SIG-M5 (cell line): ENCODE results near the gene PTPN2.
A peak's percentile ranks its signal among the peaks of the same experiment; 100 is the strongest.
"Not testable (repeated sequence)": the region's sequence is repeated elsewhere in the genome, so short reads cannot be mapped to it uniquely, and the experiment has no call there.

Experiments used
- DNase-seq: peaks from one replicate; lab custom pipeline; 2025; lab: John Stamatoyannopoulos, UW

Gene PTPN2

DNA sequence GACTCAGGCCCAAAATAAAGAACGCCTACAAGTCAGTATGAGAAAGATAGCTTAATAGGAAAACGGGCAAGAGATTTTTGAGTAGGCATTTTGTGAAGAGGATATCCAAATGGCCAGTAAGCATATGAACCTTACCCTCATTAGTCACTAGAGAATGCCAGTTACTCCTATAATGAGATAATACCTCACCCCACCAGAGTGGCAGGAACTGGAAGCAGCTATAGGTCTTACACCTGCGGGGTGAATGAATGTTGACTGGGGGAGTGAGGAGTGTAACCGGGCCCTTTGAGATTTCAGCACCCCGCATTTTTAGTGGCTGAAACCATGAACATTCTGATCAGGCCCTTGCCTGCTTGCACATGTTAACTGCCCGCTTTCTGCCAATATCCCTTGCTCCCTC, 7.5 kb upstream of the PTPN2 start:
- no peak for DNase-seq

DNA sequence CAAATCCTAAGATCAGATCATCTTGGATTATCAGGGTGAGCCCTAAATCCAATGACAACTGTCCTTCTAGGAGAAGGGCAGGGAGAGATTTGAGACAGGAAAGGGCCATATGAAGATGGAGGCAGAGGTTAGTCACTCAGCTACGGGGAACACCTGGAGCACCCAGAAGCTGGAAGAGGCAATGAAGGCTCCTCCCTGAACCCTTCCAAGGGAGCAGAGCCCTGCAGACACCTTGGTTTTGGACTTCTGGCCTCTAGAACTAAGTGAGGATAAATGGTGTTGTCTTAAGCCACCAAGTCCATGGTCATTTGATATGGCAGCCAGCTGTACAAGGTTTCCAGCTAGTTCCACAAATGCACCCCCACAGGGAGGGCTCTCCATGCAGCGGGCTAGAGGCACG, 6.9 kb upstream of the PTPN2 start:
- DNase-seq, result no peak

DNA sequence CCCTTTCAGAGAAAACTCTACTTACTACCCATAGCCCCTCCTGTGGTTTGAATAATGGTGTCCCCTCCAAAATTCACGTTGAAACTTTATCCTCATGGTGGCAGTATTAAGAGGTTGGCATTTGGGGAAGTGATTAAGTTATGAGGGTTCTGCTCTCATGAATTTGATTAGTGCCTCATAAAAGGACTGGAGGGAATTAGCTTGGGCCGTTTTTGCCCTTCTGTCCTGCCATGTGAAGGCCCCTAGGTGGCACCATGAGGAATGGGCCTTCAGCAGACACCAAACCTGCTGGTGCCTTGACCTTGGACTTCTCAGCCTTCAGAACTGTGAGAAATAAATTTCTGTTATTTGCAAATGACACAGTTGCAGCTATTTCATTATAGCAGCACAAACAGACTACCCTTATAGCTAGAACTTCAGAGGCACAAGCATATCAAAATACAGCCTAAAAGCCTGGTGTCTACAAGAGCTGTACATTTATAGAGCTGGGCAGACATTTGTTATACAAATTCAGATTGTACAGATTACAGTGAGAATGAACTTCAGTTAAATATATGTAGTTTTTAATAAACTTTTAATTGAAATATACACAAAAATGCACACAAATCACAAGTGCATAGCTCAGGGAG, 2.6 kb upstream of the PTPN2 start:
- no peak for DNase-seq

DNA sequence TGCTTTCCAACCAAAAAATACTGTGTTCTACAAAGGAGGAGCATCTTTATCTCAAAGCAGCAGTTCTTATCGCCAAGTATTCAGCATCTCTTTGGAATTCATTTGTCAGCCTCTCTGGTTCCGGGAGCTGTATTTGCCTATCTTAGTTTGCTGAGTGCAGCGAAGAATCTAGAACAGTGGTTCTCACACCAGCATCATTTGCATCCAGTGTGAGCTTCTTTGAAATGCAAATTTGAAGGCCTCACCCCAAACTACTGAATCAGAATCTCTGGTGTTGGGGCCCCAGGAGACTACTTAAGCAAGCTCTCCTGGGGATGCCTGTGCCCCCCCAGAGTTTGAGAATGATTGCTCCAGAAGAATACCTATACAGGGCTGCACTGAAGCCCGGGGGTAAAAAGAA, 1.5 kb upstream of the PTPN2 start:
- no peak for DNase-seq

DNA sequence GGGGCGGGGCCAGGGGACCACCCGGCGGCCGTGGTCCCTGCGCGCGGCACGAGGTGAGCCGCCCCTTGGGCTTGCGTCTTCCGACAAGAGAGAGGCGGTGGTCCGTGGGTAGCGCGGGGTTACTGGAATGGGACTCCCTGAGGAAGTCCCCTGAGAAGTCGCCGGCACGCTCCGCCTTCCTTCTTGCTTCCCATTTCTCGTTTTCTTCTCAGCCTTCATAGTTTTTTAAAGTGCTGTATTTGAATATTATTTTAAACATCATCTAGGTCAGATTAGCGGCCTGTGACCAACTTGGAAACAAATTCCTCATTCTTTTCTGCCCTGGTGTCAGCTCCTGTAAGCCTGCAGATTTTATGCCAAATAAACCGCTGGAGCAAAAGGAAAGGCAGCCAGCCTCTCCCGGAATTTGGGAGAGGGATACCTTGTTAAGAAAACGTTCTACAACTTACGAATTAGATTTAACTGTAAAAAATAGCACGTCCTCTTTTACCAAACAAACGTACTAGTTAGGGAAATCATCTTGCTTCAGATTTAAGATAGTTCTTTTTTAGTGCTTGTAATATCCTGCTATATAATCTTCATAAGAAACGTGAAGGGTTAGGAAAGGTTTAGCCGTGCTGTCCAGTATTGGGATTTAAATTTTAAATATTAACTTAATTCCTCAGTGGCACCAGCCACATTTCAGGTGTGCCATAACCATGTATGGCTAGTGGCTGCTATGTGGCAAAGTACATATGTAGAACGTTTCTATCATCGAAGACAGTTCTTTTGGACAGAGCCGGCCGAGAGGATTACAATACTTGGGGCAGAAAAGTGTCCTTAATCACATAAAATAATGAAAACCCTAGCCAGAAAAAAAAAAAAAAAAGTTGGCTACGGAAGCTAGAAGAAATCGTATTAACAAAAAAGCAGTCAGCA, 628 bp upstream of the PTPN2 start:
- no peak for DNase-seq

DNA sequence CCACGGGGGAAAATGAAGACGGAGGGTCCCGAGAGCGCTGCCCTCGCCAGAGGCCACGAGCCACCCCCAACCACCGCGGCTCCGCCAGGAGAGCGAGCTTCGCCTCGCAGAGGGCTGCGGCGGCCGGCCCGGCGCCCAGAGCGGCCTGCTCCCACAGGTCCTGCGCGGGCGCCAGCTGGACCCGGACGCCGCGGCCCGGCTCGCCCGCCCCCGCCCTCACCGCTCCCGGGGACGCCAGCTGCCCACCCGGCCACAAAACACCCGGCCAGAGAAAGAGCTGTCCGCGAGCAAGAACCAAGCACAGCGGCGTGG, 709 bp downstream of the PTPN2 start:
- DNase-seq, result no peak

DNA sequence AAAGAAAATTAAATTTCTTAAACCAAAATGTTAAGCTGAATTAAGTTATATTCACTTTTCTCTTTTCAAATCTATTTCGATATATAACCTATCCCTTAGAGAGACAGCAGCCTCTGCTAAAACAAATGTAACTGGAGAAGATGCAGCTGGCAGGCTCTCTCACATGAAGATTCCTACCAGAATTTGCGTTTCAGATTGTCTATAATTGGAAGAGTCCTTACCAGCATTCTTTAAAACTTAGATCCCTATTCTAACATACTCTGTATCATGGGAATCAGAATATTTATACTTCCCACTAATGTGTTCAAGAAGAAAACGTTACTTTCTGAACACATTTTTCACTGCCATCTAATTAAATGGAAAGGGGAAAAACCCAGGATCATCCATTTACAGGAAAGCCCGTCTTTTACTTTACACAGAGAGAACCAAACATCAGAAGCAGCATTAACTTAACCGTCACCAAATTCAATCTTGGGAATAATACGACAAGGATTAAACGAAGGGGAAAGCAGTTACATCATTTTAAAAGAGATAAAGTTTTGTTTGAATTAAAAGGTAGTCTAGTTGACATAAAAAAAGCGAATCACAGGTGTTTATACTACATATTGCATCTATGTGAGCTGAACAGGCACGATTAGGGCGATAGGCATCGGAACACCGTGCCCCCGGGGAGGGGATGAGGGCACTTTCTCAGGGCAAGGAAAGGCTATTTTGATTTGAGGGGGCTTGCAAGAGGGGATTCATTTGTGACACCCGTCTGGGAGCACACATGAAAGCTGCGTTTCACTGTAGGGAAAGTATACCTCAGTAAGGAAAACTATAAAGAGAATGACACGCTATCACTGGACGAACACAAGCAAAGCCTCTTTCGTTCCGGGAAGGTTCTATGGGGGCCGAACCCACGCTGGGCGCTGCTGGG, 1.3 kb downstream of the PTPN2 start:
- no peak for DNase-seq

DNA sequence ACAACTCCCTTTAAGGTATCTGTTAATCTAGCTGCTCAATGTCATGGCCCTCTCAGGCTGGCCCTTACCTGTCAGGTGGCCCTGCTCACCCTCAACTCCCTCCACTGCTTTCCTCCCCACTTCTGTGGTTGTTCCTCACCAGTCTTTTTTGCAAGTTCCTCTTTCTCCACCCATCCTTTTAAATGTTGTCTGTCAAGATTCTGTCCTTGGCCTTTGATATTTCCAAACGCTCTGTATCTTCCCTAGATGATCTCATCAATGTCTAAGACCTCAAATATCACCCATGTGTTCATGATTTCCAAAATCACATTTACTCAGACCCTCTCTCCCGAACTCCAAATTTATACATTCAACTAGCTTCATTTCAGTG, 3.5 kb downstream of the PTPN2 start:
- peak; percentile 61 for DNase-seq

DNA sequence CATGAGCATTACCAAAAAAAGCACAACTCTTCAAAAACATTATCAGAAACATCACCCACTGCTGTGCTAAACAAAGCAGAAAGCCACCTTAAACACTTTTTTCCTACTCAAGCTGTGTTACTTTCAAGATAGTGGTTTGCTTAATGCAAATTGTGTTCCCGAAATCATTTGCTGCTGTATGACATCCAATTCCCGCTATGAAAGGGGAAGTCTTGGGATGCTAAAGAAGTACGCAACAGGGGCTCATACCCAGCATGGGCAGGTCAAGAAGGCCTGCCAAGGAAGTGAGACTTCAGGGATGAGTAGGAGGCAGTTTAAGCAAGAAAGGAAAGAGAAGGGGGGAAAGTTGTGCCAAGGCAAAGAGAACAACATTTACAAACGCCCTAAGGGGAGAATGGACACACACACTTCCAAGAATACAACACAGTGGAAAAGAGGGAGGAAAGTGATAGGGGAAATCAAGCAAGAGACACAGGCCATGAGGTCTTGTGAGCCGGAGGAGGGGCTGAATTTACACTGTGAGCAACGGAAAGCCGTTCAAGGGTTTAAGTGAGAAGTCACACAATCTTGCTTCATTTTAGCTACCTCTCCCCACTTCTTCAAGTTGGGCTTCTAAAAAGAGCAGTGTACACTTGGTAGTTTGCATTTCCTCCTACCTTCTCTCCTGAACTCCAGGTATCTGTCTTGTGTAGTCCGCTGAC, 4.0 kb downstream of the PTPN2 start:
- DNase-seq, result no peak

DNA sequence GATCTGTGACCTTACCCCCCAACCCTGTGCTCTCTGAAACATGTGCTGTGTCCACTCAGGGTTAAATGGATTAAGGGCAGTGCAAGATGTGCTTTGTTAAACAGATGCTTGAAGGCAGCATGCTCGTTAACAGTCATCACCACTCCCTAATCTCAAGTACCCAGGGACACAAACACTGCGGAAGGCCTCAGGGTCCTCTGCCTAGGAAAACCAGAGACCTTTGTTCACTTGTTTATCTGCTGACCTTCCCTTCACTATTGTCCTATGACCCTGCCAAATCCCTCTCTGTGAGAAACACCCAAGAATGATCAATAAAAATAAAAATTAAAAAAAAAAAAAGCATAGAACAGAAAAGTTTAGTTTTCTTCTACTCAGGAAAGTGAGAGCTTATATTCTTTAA, 9.0 kb downstream of the PTPN2 start:
- not testable (repeated sequence) for DNase-seq

DNA sequence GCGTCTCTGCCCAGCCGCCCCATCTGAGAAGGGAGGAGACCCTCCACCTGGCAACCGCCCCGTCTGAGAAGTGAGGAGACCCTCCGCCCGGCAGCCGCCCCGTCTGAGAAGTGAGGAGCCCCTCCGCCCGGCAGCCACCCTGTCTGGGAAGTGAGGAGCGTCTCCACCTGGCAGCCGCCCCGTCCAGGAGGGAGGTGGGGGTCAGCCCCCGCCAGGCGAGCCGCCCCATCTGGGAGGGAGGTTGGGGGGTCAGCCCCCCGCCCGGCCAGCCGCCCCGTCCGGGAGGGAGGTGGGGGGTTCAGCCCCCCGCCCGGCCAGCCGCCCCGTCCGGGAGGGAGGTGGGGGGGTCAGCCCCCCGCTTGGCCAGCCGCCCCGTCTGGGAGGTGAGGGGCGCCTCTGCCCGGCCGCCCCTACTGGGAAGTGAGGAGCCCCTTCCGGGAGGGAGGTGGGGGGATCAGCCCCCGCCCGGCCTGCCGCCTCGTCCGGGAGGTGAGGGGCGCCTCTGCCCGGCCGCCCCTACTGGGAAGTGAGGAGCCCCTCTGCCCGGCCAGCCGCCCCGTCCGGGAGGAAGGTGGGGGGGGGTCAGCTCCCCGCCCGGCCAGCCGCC, 10.0 kb downstream of the PTPN2 start:
- DNase-seq, result not testable (repeated sequence)

DNA sequence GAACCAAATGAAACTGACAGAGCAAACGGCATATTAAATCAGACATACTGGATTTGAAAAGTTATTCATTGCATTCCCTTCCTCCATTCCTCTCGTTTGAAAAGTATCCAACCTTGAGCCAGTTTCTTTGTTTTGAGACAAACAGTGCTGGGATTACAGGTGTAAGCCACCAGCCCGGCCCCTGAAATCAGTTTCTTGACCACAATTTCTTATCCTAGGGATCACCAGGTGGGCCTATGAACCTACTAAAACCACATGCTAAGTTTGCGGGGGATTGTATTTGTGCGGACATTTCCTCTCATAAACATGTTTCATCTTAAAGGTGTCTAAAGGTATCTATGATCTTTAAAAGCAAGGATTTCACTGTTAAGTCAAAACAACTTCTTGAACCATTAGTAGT, 11.6 kb downstream of the PTPN2 start:
- no peak for DNase-seq

DNA sequence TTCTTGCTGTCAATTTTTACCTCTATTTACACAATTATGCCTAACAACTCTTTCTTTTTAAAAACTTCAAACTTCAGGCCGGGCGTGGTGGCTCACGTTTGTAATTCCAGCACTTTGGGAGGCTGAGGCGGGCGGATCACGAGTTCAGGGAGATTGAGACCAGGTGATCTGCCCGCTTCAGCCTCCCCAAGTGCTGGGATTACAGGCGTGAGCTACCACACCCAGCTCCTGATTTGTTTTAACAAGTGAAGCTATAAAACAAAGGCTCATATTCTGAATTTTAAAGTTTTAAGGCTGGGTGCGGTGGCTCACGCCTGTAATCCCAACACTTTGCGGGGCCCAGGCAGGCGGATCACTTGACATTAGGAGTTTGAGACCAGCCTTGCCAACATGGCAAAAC, 15.5 kb downstream of the PTPN2 start:
- no peak for DNase-seq

DNA sequence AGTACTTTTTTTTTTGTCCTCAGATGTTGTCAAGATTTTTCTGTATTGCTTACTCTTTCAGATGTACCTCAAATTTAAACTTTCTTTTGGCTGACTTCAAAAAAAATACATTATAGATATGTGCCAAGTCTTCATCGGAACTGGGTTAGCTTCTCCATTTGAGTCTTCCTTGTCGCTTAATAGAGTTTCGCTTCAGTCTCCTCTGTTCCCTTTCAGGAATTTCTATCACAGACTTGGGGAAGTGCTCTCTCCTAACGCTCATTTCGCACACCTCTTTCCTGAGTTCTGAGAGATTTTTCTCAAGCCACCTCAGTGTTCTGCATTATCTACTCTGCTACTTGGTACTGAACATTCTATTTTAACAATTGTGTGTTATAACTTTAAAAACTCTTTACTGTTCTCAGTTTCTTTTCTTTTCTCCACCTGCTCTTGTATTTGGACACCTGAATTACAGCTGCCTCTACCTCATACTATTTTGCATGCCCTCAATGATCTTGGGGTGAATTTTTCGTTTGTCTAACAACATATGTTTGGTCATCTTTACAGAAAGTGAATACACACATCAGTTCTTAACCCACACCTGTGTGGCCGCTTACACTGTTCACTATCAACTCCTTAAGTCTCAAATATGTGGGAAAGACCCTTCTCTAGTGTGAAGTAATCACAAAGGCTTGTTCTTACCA, 16.5 kb downstream of the PTPN2 start:
- no peak for DNase-seq

DNA sequence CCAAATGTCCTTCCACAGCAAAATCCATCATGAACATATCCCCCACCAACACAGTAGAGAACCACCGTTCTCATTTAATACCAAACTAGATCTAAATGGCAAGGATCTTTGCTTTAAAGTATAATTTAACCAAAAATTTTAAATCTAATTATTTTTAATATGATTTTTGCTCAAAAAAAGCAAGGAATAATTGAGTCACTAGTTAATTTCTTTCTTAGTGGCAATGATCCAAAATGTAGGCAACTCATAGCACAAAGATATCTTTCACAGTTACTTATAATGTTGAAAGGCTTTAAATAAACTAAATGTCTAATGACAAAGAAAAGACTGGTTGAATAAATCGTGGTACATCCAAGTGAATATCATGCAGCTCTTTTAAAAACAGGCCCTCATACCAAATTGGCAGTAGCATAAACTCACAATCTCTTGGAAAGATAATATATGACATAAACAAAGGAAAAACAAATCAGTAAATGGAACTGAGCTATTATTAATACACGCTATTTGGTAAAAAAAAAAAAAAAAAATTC, 20.3 kb downstream of the PTPN2 start:
- DNase-seq, result no peak

DNA sequence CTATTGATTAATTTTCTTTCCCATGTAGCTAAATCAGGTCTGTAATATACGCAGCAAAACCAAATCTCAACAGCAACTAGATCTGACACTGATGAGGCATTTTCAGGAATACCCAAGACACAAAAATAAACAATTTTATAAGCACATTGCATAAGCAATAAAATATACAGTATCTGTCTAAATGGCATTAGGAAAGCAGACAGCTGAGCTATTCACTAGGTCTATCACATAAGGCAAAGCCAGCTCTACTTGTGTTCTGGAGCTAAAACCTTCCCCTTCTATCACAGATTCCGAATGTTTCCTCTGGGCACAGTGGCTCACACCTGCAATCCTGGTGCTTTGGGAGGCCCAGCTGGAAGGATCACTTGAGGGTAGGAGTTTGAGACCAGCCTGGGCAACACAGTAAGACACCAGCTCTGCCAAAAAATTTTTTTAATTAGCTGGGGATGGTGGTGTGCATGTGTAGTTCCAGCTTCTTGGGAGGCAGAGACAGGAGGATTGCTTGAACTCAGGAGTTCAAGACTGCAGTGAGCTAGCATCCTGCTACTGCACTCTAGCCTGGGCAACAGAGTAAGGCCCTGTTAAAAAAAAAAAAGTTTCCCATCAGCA, 21.1 kb downstream of the PTPN2 start:
- no peak for DNase-seq

DNA sequence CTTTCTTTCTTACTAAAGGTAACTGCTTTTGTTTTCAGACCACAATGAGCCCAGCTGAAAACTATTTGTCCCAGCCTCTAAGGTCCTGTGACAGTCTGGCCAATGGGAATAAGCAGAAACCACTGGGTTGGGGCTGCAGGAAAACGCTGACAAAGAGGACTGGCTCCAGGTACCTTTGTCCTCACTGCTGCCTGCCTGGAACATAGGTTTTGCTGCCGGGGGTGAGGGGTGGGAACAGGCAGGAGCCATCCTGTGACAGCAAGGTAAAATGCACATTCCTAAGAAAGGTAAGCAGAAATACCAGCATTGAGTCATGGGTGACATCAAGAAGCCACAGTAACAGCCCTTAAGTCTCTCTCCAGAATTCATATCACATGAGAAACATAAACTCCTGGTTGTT, 21.6 kb downstream of the PTPN2 start:
- no peak for DNase-seq

DNA sequence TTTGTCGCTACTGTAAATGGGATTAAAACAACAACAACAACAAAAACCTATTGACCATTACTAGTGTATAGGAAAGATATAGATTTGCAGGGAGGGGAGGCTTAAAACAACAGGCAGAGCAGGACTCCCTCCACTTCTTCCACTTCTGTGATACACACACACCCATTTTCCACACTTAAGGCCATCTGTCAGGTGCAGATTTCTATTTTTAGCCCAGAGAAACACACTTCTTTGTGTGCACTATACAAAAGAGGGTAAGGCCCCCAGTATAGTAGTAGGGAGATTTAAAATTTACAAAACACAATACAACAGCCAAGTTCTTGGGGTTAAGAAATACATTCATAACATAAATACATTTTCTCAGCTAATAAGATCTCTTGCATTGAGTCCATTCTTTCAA, 22.4 kb downstream of the PTPN2 start:
- no peak for DNase-seq

DNA sequence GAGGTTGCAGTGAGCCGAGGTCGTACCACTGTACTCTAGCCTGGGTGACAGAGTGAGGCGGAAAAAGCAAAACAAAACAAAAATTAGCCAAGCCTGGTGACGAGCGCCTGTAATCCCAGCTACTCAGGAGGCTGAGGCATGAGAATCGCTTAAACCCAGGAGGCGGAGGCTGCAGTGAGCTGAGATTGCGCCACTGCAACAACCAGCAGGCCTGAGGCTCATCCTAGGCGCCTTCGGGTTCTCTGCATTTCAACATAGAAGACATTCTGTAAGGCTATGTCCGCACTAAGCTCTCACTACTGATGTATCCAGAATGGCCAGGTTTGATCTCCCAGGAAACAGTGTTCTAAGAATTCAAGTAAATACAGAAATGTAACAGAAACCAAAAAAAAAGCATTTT, 23.5 kb downstream of the PTPN2 start:
- DNase-seq, result no peak

DNA sequence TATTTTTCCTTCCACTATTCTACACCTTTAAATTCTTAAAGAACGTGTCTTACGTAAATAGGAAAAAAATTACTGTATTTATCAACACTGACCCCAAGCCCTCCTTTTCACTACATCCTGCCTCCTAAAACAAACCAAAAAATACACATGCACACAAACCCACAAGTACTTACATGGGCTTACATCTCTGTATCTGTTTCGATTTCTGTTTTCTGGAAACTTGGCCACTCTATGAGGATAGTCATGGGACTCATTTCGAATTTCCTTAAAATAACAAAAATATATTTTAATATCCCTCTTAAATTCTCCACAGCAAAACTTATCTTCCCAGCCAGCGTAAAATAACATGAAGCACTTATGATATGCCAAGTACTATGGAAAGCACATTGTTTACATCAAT, 25.0 kb downstream of the PTPN2 start:
- DNase-seq, result no peak
